Type B pancreatic cell (in vitro differentiated cells): ENCODE data around the gene RAB4B. TPM values are rescaled to one million over a fixed set of nuclear protein-coding genes. Genes with fewer than 3 reads are reported as not detected.

ENCODE experiments used
- DNase-seq: peaks from one replicate; pipeline ENCODE4 v3.0.0; 2021; ENCODE audit warnings: mixed read lengths; ENCODE audit not compliant: unreplicated experiment; ENCODE audit errors: extremely low spot score
- H3K27ac Mint-ChIP-seq: 2 replicates; pipeline ENCODE4 v1.8.0; 2021; ENCODE audit warnings: mild to moderate bottlenecking, mixed read lengths
- H3K27me3 Mint-ChIP-seq: 2 replicates; pipeline ENCODE4 v1.8.0; 2021; ENCODE audit warnings: mixed read lengths
- H3K36me3 Mint-ChIP-seq: 2 replicates; pipeline ENCODE4 v1.8.0; 2021; ENCODE audit warnings: mixed read lengths
- H3K4me1 Mint-ChIP-seq: one replicate; pipeline ENCODE4 v1.8.0; 2021; ENCODE audit warnings: mixed read lengths; ENCODE audit not compliant: unreplicated experiment
- H3K4me3 Mint-ChIP-seq: 2 replicates; pipeline ENCODE4 v1.8.0; 2021; ENCODE audit warnings: mild to moderate bottlenecking, mixed read lengths
- H3K9me3 Mint-ChIP-seq: 2 replicates; pipeline ENCODE4 v1.8.0; 2021; ENCODE audit warnings: mixed read lengths
- CTCF ChIP-seq: fragments of 200-600 bp; sonication (generic); conservative IDR thresholded peaks from 2 replicates; pipeline ENCODE4 v1.5.0; 2021; ENCODE audit warnings: antibody characterized with exemption, mild to moderate bottlenecking
- total RNA-seq: library from RNA; stranded (reverse); gene quantifications from 2 replicates; pipeline ENCODE4 v1.2.1, GENCODE V29; 2021; ENCODE audit warnings: low replicate concordance

The RAB4B gene
- total RNA-seq, 1 donor from 2014 or later, result 10.4 TPM

GRCh38 chr19:40806423-40807146, 28.5 kb downstream of the RAB4B start:
- peak; percentile 93 for DNase-seq
- peak overlapping the region; percentile 97 for H3K27ac Mint-ChIP-seq
- peaks cover 19% of the 10 kb centered on the region for H3K36me3 Mint-ChIP-seq
- peak; percentile 96 for TF ChIP-seq CTCF
- H3K4me3 Mint-ChIP-seq, result peak overlapping the region; percentile 86
- H3K4me1 Mint-ChIP-seq, result peaks cover 64% of the 10 kb centered on the region
- H3K27me3 Mint-ChIP-seq, result no peaks in the 10 kb centered on the region
- no peaks in the 10 kb centered on the region for H3K9me3 Mint-ChIP-seq

GRCh38 chr19:40807147-40808020, 29.3 kb downstream of the RAB4B start:
- TF ChIP-seq CTCF, result peak; percentile 48
- Mint-ChIP-seq H3K4me3 (peak overlapping the region; percentile 86), H3K27ac (peak overlapping the region; percentile 97), H3K27me3 (no peaks in the 10 kb centered on the region), H3K4me1 (peaks cover 61% of the 10 kb centered on the region), H3K9me3 (no peaks in the 10 kb centered on the region), H3K36me3 (peaks cover 19% of the 10 kb centered on the region)
- DNase-seq, result no peak

DNA sequence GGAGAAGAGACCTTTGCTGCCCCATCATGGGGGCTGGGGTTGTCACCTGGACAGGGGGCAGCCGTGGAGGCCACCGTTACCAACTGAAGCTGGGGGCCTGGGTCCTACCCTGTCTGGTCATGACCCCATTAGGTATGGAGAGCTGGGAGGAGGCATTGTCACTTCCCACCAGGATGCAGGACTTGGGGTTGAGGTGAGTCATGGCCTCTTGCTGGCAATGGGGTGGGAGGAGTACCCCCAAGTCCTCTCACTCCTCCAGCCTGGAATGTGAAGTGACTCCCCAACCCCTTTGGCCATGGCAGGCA, 29.9 kb downstream of the RAB4B start:
- H3K27ac Mint-ChIP-seq, result peak overlapping the region; percentile 97
- DNase-seq, result no peak
- peaks cover 61% of the 10 kb centered on the region for H3K4me1 Mint-ChIP-seq
- no peaks in the 10 kb centered on the region for H3K27me3 Mint-ChIP-seq
- peak overlapping the region; percentile 80 for H3K4me3 Mint-ChIP-seq
- no peak for TF ChIP-seq CTCF
- peaks cover 19% of the 10 kb centered on the region for H3K36me3 Mint-ChIP-seq
- no peaks in the 10 kb centered on the region for H3K9me3 Mint-ChIP-seq

- Mint-ChIP-seq H3K36me3 (peaks cover 19% of the 10 kb centered on the region), H3K9me3 (no peaks in the 10 kb centered on the region), H3K4me1 (peaks cover 58% of the 10 kb centered on the region), H3K4me3 (no peak overlapping the region), H3K27me3 (no peaks in the 10 kb centered on the region), H3K27ac (no peak overlapping the region)
- no peak for TF ChIP-seq CTCF
- no peak for DNase-seq
Measured at GRCh38 chr19:40808497-40808896, 30.4 kb downstream of the RAB4B start.

GRCh38 chr19:40809358-40810086, 31.5 kb downstream of the RAB4B start:
- peaks cover 3% of the 10 kb centered on the region for H3K27me3 Mint-ChIP-seq
- no peaks in the 10 kb centered on the region for H3K9me3 Mint-ChIP-seq
- no peak for TF ChIP-seq CTCF
- H3K4me1 Mint-ChIP-seq, result peaks cover 47% of the 10 kb centered on the region
- peak overlapping the region; percentile 76 for H3K4me3 Mint-ChIP-seq
- DNase-seq, result no peak
- peak overlapping the region; percentile 95 for H3K27ac Mint-ChIP-seq
- peaks cover 19% of the 10 kb centered on the region for H3K36me3 Mint-ChIP-seq
